CD4-positive, alpha-beta T cell treated with Interleukin-1 beta for 1 hour (primary cell): Measurements from ENCODE around the gene OR6C3.
"Not testable (repeated sequence)": the region's sequence is repeated elsewhere in the genome, so short reads cannot be mapped to it uniquely, and the experiment has no call there.

ENCODE experiments used
- DNase-seq, 2 donors: peaks; one replicate each; pipeline ENCODE4 v3.0.0-alpha.2; 2020 to 2022

Gene OR6C3

GRCh38 chr12:55330446-55330845, at the start of gene OR6C3:
OR6C3 (plus strand) TSS chr12:55330746; CDS start chr12:55331701, 955 bp downstream.
- DNase-seq = no peak

- DNase-seq = no peak
These were observed 49.6 kb upstream of the OR6C3 start for GRCh38 chr12:55280991-55281390.

DNA sequence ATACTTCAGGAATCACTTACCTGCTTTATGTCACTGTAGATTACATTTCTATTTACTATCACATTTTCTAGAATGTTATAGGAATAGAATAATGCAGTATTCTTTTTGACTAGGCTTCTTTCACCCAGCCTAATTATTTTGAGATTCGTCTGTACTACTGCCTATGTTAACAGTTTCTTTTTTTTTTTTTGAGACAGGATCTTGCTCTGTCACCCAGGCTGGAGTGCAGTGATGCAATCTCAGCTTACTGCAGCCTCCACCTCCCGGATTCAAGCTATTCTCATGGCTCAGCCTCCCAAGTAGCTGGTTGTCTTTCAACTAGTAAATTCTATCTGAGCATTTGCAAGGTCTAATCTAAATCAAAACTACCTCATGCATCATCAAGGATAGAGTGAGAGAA, 40.5 kb upstream of the OR6C3 start:
- DNase-seq = no peak

DNA sequence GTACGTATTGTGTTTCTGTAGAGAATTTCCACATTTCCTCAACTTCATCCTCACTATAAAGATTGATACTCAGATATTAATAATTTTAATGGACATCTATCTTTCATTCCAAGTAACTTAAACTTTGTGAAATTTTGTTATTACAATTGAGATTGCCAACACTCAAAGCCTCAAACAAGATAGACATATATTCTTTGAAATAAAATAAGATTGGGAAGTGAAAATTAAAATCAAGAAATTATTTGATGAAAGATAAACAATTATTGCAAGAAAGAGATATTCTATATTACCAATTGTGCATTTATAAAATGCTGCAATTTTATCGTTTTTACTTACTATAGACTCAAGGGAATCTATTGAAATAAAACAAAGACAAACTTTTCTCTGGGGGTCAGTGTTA, 34.1 kb upstream of the OR6C3 start, which contains the start of gene OR6C6:
OR6C6 (minus strand) TSS at position 101 of the 400 bp plus-strand sequence. CDS start 1,337 bp downstream, outside the sequence.
- no peak for DNase-seq

- DNase-seq = no peak
These were observed 16.5 kb upstream of the OR6C3 start, which contains the start of gene OR6C1 for GRCh38 chr12:55314043-55314442. OR6C1 (plus strand) TSS chr12:55314343; CDS start chr12:55320600, 6,257 bp downstream.

DNA sequence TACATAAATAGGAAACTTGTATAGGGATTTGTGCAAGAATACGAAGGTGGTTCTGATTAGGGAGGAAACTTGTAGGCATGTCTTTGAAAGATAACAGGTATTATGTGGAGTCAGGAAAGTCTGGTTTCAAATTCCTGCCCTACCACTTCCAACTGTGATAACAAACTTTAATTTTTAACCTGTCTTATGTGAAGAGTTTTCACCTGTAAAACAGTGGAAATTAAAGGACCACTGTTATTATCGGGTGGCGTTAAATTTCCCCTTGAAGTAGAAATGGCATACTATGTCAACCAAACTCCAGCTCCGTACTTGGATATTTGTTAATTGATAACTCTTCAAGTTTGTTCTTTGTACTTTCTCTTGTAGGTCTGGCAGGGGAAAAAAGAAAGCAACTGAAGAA, 10.3 kb upstream of the OR6C3 start:
- no peak for DNase-seq

- not testable (repeated sequence) for DNase-seq
These were observed 4.7 kb upstream of the OR6C3 start for GRCh38 chr12:55325801-55326200.

DNA sequence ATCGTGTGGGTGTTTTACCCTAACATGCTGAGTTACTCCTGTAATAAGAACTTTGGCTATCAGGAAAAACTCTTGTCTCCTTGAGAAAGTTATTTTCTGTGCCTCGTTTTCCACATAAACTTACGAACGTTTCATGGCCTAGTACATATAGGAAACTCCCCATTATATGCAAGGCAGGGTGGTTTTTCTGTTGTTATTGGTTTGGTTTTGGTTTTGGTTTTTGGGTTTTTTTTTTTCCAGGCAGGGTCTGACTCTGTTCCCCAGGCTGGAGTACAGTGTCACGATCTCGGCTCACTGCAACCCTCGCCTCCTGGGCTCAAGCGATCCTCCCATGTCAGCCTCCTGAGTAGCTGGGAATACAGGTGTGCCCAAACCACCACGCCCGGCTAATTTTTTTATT, 5.5 kb downstream of the OR6C3 start:
- no peak for DNase-seq

- DNase-seq = not testable (repeated sequence)
These were observed 24.8 kb downstream of the OR6C3 start for GRCh38 chr12:55355338-55355737.

DNA sequence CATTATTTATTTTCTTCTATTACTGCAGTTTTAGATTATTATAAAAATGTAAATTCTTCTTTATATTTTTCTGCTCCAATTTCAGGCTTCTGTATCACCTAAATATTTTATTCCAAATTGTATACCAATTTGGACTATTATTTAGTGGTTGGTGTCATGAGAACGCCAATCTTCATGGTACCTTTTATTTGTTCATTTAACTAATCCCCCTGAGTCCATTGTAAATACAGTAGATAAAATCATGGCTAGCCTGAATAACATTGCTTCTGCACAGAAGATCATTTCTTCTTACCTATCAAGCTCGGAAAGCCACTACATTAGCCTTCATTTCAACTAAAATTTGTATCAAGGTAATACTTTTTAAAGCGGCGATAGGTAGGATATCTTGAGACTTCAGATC, 32.1 kb downstream of the OR6C3 start, which contains the start of gene OR6C75:
OR6C75 (plus strand) TSS at position 301 of the 400 bp plus-strand sequence. CDS start 2,136 bp downstream, outside the sequence.
- no peak for DNase-seq

- DNase-seq = no peak
These were observed 34.5 kb downstream of the OR6C3 start for GRCh38 chr12:55365086-55365485.

DNA sequence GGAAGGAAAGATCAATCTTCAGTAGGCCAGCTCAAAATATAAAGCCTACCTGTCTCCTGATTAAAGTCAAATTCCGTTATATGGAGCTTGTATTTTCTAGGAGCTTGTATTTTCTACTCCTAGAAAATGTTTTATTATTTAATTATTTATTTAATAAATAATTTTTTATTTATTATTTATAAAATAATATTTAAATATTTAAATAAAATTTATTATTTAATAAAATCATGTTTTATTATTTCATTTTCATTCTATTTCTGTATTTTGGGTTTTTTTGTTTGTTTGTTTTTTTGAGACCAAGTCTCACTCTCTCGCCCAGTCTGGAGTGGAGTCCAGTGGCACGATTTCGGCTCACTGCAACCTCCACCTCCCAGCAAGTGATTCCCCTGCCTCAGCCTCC, 42.0 kb downstream of the OR6C3 start:
- no peak for DNase-seq
